ENCODE data around the gene TMCC1. TPM values are rescaled to one million over a fixed set of nuclear protein-coding genes. Genes with fewer than 3 reads are reported as not detected.
A peak's percentile ranks its signal among the peaks of the same experiment; 100 is the strongest.

The TMCC1 gene
- total RNA-seq, 6 experiments from 2014 or later: 21.7 to 124 (median 25.2) TPM

- H3K4me3 ChIP-seq: no peak overlapping the region
- DNase-seq (no peak), ATAC-seq (peak in 3 of 4 donors; percentile 29 to 55 (median 31))
- no peak overlapping the region for H3K27ac ChIP-seq
- peaks cover 0 to 13% (median 6%) of the 10 kb centered on the region in 4 donors for H3K4me1 ChIP-seq
- no peaks in the 10 kb centered on the region for H3K36me3 ChIP-seq
- no peaks in the 10 kb centered on the region for H3K9me3 ChIP-seq
- no peaks in the 10 kb centered on the region for H3K27me3 ChIP-seq
- intact Hi-C loops (cut with DNase I): loop anchor here in 1 of 2 donors (10.0 kb wide), 2 partner anchors 188 to 328 kb away; no protein-coding TSS in a partner anchor
- no peak for TF ChIP-seq POLR2A (IDR thresholded peaks at IDR 0.05)
- TF ChIP-seq CTCF (IDR thresholded peaks at IDR 0.05): no peak
- WGBS (ENCODE audit: insufficient coverage, low coverage, low lambda C conversion rate, missing lambda C conversion rate): 81% methylated on average over 1 of the region's 1 CpG
Measured at GRCh38 chr3:129822679-129823078, 70.8 kb downstream of the TMCC1 start.

- ATAC-seq: no peak
- Histone ChIP-seq H3K36me3 (no peaks in the 10 kb centered on the region), H3K27ac (no peak overlapping the region), H3K9me3 (no peaks in the 10 kb centered on the region), H3K4me3 (no peak overlapping the region), H3K4me1 (peaks cover 0 to 13% (median 6%) of the 10 kb centered on the region in 4 donors), H3K27me3 (no peaks in the 10 kb centered on the region)
- intact Hi-C loops (cut with DNase I): loop anchor here in 1 of 2 donors (10.0 kb wide), 2 partner anchors 187 to 327 kb away; no protein-coding TSS in a partner anchor
- TF ChIP-seq CTCF (IDR thresholded peaks at IDR 0.05) (no peak), POLR2A (IDR thresholded peaks at IDR 0.05) (no peak)
- 64% methylated on average over 1 of the region's 1 CpG for WGBS (ENCODE audit: insufficient coverage, low coverage, low lambda C conversion rate, missing lambda C conversion rate)
- DNase-seq: no peak
Measured at GRCh38 chr3:129822241-129822640, 71.3 kb downstream of the TMCC1 start.

- H3K27me3 ChIP-seq: no peaks in the 10 kb centered on the region
- no peak overlapping the region for H3K27ac ChIP-seq
- 57% methylated on average over 4 of the region's 4 CpGs for WGBS (ENCODE audit: insufficient coverage, low coverage, low lambda C conversion rate, missing lambda C conversion rate)
- no peak for ATAC-seq
- H3K4me3 ChIP-seq: no peak overlapping the region
- H3K36me3 ChIP-seq: no peaks in the 10 kb centered on the region
- TF ChIP-seq CTCF (IDR thresholded peaks at IDR 0.05) (no peak), POLR2A (IDR thresholded peaks at IDR 0.05) (no peak)
- H3K9me3 ChIP-seq: no peaks in the 10 kb centered on the region
- peaks cover 0 to 13% (median 6%) of the 10 kb centered on the region in 4 donors for H3K4me1 ChIP-seq
- intact Hi-C loops (cut with DNase I): loop anchor here in 1 of 2 donors (10.0 kb wide), 2 partner anchors 186 to 326 kb away; no protein-coding TSS in a partner anchor
- DNase-seq: no peak
Measured at GRCh38 chr3:129820587-129820986, 72.9 kb downstream of the TMCC1 start.

- no peak overlapping the region for H3K27ac ChIP-seq
- no peak for TF ChIP-seq POLR2A (IDR thresholded peaks at IDR 0.05)
- TF ChIP-seq CTCF (IDR thresholded peaks at IDR 0.05): no peak
- no peaks in the 10 kb centered on the region for H3K9me3 ChIP-seq
- H3K36me3 ChIP-seq: no peaks in the 10 kb centered on the region
- 33% methylated on average over 3 of the region's 3 CpGs for WGBS (ENCODE audit: insufficient coverage, low coverage, low lambda C conversion rate, missing lambda C conversion rate)
- no peak overlapping the region for H3K4me3 ChIP-seq
- DNase-seq (no peak), ATAC-seq (peak; percentile 68 to 82 (median 74))
- H3K27me3 ChIP-seq: no peaks in the 10 kb centered on the region
- intact Hi-C loops (cut with DNase I): no loop called here
- H3K4me1 ChIP-seq: peaks cover 0 to 11% (median 3%) of the 10 kb centered on the region in 4 donors
Measured at GRCh38 chr3:129812589-129812988, 80.9 kb downstream of the TMCC1 start.

- H3K4me3 ChIP-seq: no peak overlapping the region
- no peak for TF ChIP-seq CTCF (IDR thresholded peaks at IDR 0.05)
- no peak for TF ChIP-seq POLR2A (IDR thresholded peaks at IDR 0.05)
- intact Hi-C loops (cut with DNase I): no loop called here
- H3K27me3 ChIP-seq: no peaks in the 10 kb centered on the region
- no peaks in the 10 kb centered on the region for H3K36me3 ChIP-seq
- no peaks in the 10 kb centered on the region for H3K9me3 ChIP-seq
- no peak for ATAC-seq
- no peak for DNase-seq
- no peak overlapping the region for H3K27ac ChIP-seq
- peaks cover 0 to 11% (median 3%) of the 10 kb centered on the region in 4 donors for H3K4me1 ChIP-seq
Measured at GRCh38 chr3:129809297-129809696, 84.2 kb downstream of the TMCC1 start.

Data from right lobe of liver (tissue), 6 donors.